ENCODE data around the gene PGM5. TPM values are rescaled to one million over a fixed set of nuclear protein-coding genes. Genes with fewer than 3 reads are reported as not detected.

The PGM5 gene
- total and polyA plus RNA-seq, 2 experiments from 2014 or later: 16.8 to 121 TPM

GRCh38 chr9:68522954-68523353 lies 166.5 kb downstream of the PGM5 start:
- DNase-seq (ENCODE audit: low read depth in 1 of 2, low spot score in 1 of 2): no peak
- no peak overlapping the region for H3K4me3 ChIP-seq
- H3K4me1 ChIP-seq (ENCODE audit: low read depth): no peaks in the 10 kb centered on the region
- H3K36me3 ChIP-seq: peaks cover 5% of the 10 kb centered on the region
- no peak overlapping the region for H3K27ac ChIP-seq
- H3K9me3 ChIP-seq (ENCODE audit: low read depth): peaks cover under 1% of the 10 kb centered on the region
- H3K27me3 ChIP-seq: no peaks in the 10 kb centered on the region
- no peak for TF ChIP-seq CTCF (IDR thresholded peaks at IDR 0.05; ENCODE audit: low read depth, low read length)

- Histone ChIP-seq H3K27ac (no peak overlapping the region), H3K4me3 (no peak overlapping the region), H3K36me3 (peaks cover 5% of the 10 kb centered on the region), H3K4me1 (ENCODE audit: low read depth) (no peaks in the 10 kb centered on the region), H3K27me3 (no peaks in the 10 kb centered on the region), H3K9me3 (ENCODE audit: low read depth) (no peaks in the 10 kb centered on the region)
- DNase-seq (ENCODE audit: low read depth in 1 of 2, low spot score in 1 of 2): no peak
- TF ChIP-seq CTCF (IDR thresholded peaks at IDR 0.05; ENCODE audit: low read depth, low read length): no peak
Observed at GRCh38 chr9:68523367-68523936, 167.0 kb downstream of the PGM5 start.

GRCh38 chr9:68530618-68531017 lies 174.2 kb downstream of the PGM5 start:
- peaks cover 3% of the 10 kb centered on the region for H3K4me1 ChIP-seq (ENCODE audit: low read depth)
- H3K4me3 ChIP-seq: no peak overlapping the region
- H3K27me3 ChIP-seq: no peaks in the 10 kb centered on the region
- TF ChIP-seq CTCF (IDR thresholded peaks at IDR 0.05; ENCODE audit: low read depth, low read length): no peak
- no peak overlapping the region for H3K27ac ChIP-seq
- peak; percentile 19 to 58 for DNase-seq (ENCODE audit: low read depth in 1 of 2, low spot score in 1 of 2)
- peaks cover 18% of the 10 kb centered on the region for H3K36me3 ChIP-seq
- no peaks in the 10 kb centered on the region for H3K9me3 ChIP-seq (ENCODE audit: low read depth)

- H3K27ac ChIP-seq: no peak overlapping the region
- no peak overlapping the region for H3K4me3 ChIP-seq
- no peak for DNase-seq (ENCODE audit: low read depth in 1 of 2, low spot score in 1 of 2)
- H3K27me3 ChIP-seq: no peaks in the 10 kb centered on the region
- H3K4me1 ChIP-seq (ENCODE audit: low read depth): peaks cover 9% of the 10 kb centered on the region
- H3K36me3 ChIP-seq: peaks cover 18% of the 10 kb centered on the region
- H3K9me3 ChIP-seq (ENCODE audit: low read depth): no peaks in the 10 kb centered on the region
- TF ChIP-seq CTCF (IDR thresholded peaks at IDR 0.05; ENCODE audit: low read depth, low read length): no peak
Observed at GRCh38 chr9:68532131-68532530, 175.7 kb downstream of the PGM5 start.

GRCh38 chr9:68533678-68534077 lies 177.3 kb downstream of the PGM5 start:
- no peak overlapping the region for H3K27ac ChIP-seq
- no peaks in the 10 kb centered on the region for H3K27me3 ChIP-seq
- peaks cover 11% of the 10 kb centered on the region for H3K4me1 ChIP-seq (ENCODE audit: low read depth)
- H3K4me3 ChIP-seq: no peak overlapping the region
- no peaks in the 10 kb centered on the region for H3K9me3 ChIP-seq (ENCODE audit: low read depth)
- DNase-seq (ENCODE audit: low read depth in 1 of 2, low spot score in 1 of 2): peak; percentile 21 to 24
- peaks cover 18% of the 10 kb centered on the region for H3K36me3 ChIP-seq
- no peak for TF ChIP-seq CTCF (IDR thresholded peaks at IDR 0.05; ENCODE audit: low read depth, low read length)
